HepG2 (cell line): ENCODE measurements around the gene HDAC4.

ENCODE experiments used
- DPF2 ChIP-seq: sonication (generic); formaldehyde crosslinking; IDR thresholded peaks from 2 replicates; pipeline ENCODE4 v1.4.0; 2020; ENCODE audit warnings: mild to moderate bottlenecking, low read depth, missing genetic modification reagents, borderline replicate concordance
- GABPA ChIP-seq, 2 experiments: IDR thresholded peaks; 2 replicates each; pipeline ENCODE4 v1.6.1; 2011 to 2016; ENCODE audit warnings: low read depth in 2 of 2, low read length in 1 of 2, missing biosample characterization in 1 of 2, missing genetic modification characterization in 1 of 2
- GLI4 ChIP-seq: sonication (generic); formaldehyde crosslinking; IDR thresholded peaks from 2 replicates; pipeline ENCODE4 v1.5.1; 2020; ENCODE audit warnings: missing genetic modification reagents, mild to moderate bottlenecking, moderate library complexity, borderline replicate concordance
- MXI1 ChIP-seq: IDR thresholded peaks from 3 replicates; pipeline ENCODE4 v1.6.1; 2012; ENCODE audit warnings: low read depth, low read length, inconsistent platforms, borderline replicate concordance
- POLR2A ChIP-seq, 2 experiments: IDR thresholded peaks; 2 replicates each; pipeline ENCODE4 v1.6.1; 2011; ENCODE audit warnings: low read depth in 2 of 2, low read length in 2 of 2, mild to moderate bottlenecking in 1 of 2, moderate library complexity in 1 of 2; ENCODE audit not compliant: insufficient read depth in 1 of 2
- SIN3A ChIP-seq: IDR thresholded peaks from 2 replicates; pipeline ENCODE4 v1.6.1; 2011; ENCODE audit warnings: low read depth, mild to moderate bottlenecking, control low read depth, low read length, borderline replicate concordance
- ZNF335 ChIP-seq: sonication (generic); formaldehyde crosslinking; IDR thresholded peaks from 2 replicates; pipeline ENCODE4 v1.4.0; 2020; ENCODE audit warnings: missing genetic modification reagents
- TF ChIP-seq, protein P1 (sequence below): sonication (generic); formaldehyde crosslinking; IDR thresholded peaks from 2 replicates; pipeline ENCODE4 v1.4.0; 2020; ENCODE audit warnings: missing genetic modification reagents
- TF ChIP-seq, protein P2 (sequence below): sonication (generic); formaldehyde crosslinking; IDR thresholded peaks from 2 replicates; pipeline ENCODE4 v1.5.1; 2020; ENCODE audit warnings: missing genetic modification reagents, mild to moderate bottlenecking, borderline replicate concordance

DNA sequence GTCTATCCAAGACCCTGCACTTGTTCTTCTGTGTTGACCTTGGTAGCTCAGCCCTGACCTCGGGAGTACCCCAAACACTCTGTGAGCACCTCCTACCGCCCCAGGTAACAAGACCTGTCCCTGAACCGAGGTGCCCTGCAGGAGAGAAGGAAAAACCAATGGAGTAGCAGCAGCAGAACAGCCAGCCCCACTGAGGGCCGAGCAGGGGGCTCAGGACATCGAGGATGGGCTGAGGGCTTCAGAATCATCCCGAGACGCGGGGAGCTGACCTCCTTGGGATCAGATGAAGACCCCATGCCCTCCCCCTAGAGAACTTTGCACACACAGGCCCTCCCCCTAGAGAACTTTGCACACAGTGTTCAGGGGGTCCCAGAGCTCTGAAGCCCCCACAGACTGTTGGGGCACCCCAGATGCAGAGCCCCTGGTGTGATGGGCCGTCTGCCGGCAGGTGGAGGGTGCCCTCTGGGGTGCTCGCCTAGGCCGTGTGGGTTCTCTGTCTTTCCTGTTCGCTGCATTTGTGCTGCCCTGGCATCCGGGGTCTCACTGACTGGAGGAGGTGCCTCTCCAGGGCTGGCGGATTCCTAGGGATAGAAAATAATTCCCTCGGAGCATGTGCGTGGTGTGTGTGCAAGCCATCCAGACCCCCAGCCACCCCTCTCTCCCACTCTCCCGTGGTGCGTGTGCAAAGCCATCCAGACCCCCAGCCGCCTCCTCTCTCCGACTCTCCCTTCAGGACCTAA, 363.8 kb downstream of the HDAC4 start:
- TF ChIP-seq GABPA (IDR thresholded peaks at IDR 0.05; ENCODE audit: low read depth, low read length), result no peak
- TF ChIP-seq GABPA (CRISPR knock-in tag; IDR thresholded peaks at IDR 0.05; ENCODE audit: low read depth), result no peak
- TF ChIP-seq, protein P1, sequence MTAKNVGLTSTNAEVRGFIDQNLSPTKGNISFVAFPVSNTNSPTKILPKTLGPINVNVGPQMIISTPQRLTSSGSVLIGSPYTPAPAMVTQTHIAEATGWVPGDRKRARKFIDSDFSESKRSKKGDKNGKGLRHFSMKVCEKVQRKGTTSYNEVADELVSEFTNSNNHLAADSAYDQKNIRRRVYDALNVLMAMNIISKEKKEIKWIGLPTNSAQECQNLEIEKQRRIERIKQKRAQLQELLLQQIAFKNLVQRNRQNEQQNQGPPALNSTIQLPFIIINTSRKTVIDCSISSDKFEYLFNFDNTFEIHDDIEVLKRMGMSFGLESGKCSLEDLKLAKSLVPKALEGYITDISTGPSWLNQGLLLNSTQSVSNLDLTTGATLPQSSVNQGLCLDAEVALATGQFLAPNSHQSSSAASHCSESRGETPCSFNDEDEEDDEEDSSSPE (CRISPR knock-in tag), result no peak
- no peak for TF ChIP-seq MXI1
- no peak for TF ChIP-seq POLR2A (IDR thresholded peaks at IDR 0.05; ENCODE audit: insufficient read depth in 1 of 2, low read depth in 2 of 2, low read length in 2 of 2)
- no peak for TF ChIP-seq ZNF335 (CRISPR knock-in tag)
- no peak for TF ChIP-seq DPF2
- TF ChIP-seq SIN3A, result no peak
- TF ChIP-seq GLI4 (CRISPR knock-in tag), result no peak
- TF ChIP-seq, protein P2, sequence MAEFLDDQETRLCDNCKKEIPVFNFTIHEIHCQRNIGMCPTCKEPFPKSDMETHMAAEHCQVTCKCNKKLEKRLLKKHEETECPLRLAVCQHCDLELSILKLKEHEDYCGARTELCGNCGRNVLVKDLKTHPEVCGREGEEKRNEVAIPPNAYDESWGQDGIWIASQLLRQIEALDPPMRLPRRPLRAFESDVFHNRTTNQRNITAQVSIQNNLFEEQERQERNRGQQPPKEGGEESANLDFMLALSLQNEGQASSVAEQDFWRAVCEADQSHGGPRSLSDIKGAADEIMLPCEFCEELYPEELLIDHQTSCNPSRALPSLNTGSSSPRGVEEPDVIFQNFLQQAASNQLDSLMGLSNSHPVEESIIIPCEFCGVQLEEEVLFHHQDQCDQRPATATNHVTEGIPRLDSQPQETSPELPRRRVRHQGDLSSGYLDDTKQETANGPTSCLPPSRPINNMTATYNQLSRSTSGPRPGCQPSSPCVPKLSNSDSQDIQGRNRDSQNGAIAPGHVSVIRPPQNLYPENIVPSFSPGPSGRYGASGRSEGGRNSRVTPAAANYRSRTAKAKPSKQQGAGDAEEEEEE (CRISPR knock-in tag), result no peak
